ENCODE results near the gene COL6A5. TPM values are rescaled to one million over a fixed set of nuclear protein-coding genes. Genes with fewer than 3 reads are reported as not detected.

Gene COL6A5
- total and polyA plus RNA-seq, 12 donors: 0.11 TPM; not detected in 10

GRCh38 chr3:130424837-130425236, 79.4 kb downstream of the COL6A5 start:
- H3K9me3 ChIP-seq (replicated peaks in 1 of 3): no peaks in the 10 kb centered on the region
- H3K4me3 ChIP-seq: no peak overlapping the region
- DNase-seq: no peak
- H3K4me1 ChIP-seq (replicated peaks in 1 of 2): no peaks in the 10 kb centered on the region
- WGBS, 4 donors: 80 to 88% (median 84%) methylated on average over 5 of the region's 5 CpGs
- H3K27me3 ChIP-seq: no peaks in the 10 kb centered on the region
- intact Hi-C loops (cut with DNase I): no loop called here
- no peaks in the 10 kb centered on the region for H3K36me3 ChIP-seq (replicated peaks in 1 of 2)
- H3K27ac ChIP-seq: no peak overlapping the region
- TF ChIP-seq, protein P1, sequence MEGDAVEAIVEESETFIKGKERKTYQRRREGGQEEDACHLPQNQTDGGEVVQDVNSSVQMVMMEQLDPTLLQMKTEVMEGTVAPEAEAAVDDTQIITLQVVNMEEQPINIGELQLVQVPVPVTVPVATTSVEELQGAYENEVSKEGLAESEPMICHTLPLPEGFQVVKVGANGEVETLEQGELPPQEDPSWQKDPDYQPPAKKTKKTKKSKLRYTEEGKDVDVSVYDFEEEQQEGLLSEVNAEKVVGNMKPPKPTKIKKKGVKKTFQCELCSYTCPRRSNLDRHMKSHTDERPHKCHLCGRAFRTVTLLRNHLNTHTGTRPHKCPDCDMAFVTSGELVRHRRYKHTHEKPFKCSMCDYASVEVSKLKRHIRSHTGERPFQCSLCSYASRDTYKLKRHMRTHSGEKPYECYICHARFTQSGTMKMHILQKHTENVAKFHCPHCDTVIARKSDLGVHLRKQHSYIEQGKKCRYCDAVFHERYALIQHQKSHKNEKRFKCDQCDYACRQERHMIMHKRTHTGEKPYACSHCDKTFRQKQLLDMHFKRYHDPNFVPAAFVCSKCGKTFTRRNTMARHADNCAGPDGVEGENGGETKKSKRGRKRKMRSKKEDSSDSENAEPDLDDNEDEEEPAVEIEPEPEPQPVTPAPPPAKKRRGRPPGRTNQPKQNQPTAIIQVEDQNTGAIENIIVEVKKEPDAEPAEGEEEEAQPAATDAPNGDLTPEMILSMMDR (IDR thresholded peaks at IDR 0.05): no peak
- TF ChIP-seq POLR2A (IDR thresholded peaks at IDR 0.05): no peak

DNA sequence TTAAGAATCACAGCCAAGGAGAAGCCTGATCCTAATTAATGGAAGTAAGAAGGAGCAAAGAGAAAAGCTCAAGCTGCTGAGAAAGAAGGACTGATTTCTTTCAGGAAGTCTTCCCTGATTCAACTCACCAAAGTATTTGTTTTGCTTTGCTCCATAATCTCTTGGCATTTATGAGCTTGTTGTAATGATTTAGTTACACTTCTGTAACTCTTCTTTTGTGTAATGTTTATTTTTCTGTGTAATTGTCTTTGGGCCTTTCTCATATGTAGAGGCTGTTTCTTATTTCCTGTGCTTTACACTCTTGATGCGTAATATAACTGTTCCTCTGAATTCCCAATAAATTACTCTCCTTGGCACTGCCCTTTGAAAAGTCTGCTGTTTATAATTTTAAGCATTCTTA, 80.0 kb downstream of the COL6A5 start:
- Histone ChIP-seq H3K4me1 (replicated peaks in 1 of 2) (no peaks in the 10 kb centered on the region), H3K27me3 (no peaks in the 10 kb centered on the region), H3K36me3 (replicated peaks in 1 of 2) (no peaks in the 10 kb centered on the region), H3K9me3 (replicated peaks in 1 of 3) (no peaks in the 10 kb centered on the region), H3K27ac (no peak overlapping the region), H3K4me3 (no peak overlapping the region)
- intact Hi-C loops (cut with DNase I): no loop called here
- TF ChIP-seq, protein P1 (IDR thresholded peaks at IDR 0.05): no peak
- no peak for TF ChIP-seq POLR2A (IDR thresholded peaks at IDR 0.05)
- no peak for DNase-seq
- WGBS, 4 donors: 79 to 90% (median 87%) methylated on average over 1 of the region's 1 CpG

GRCh38 chr3:130426206-130426605, 80.7 kb downstream of the COL6A5 start:
- intact Hi-C loops (cut with DNase I): no loop called here
- WGBS, 4 donors: 66 to 89% (median 78%) methylated on average over 5 of the region's 5 CpGs
- Histone ChIP-seq H3K4me1 (replicated peaks in 1 of 2) (no peaks in the 10 kb centered on the region), H3K27ac (no peak overlapping the region), H3K36me3 (replicated peaks in 1 of 2) (no peaks in the 10 kb centered on the region), H3K9me3 (replicated peaks in 1 of 3) (no peaks in the 10 kb centered on the region), H3K4me3 (no peak overlapping the region), H3K27me3 (no peaks in the 10 kb centered on the region)
- DNase-seq: no peak
- no peak for TF ChIP-seq POLR2A (IDR thresholded peaks at IDR 0.05)
- TF ChIP-seq, protein P1 (IDR thresholded peaks at IDR 0.05): no peak

- H3K4me3 ChIP-seq: no peak overlapping the region
- H3K27me3 ChIP-seq: no peaks in the 10 kb centered on the region
- H3K27ac ChIP-seq: no peak overlapping the region
- no peaks in the 10 kb centered on the region for H3K4me1 ChIP-seq (replicated peaks in 1 of 2)
- no peaks in the 10 kb centered on the region for H3K36me3 ChIP-seq (replicated peaks in 1 of 2)
- DNase-seq: no peak
- no peaks in the 10 kb centered on the region for H3K9me3 ChIP-seq (replicated peaks in 1 of 3)
- intact Hi-C loops (cut with DNase I): no loop called here
- 42 to 62% (median 59%) methylated on average over 5 of the region's 5 CpGs for WGBS, 4 donors
- TF ChIP-seq, protein P1 (IDR thresholded peaks at IDR 0.05): no peak
- no peak for TF ChIP-seq POLR2A (IDR thresholded peaks at IDR 0.05)
Measured at GRCh38 chr3:130428871-130429712, 83.6 kb downstream of the COL6A5 start.

Measured in adrenal gland (tissue), 12 donors.